K562 (cell line): ENCODE data around the gene RACK1. TPM values are rescaled to one million over a fixed set of nuclear protein-coding genes. Genes with fewer than 3 reads are reported as not detected.

Experiments used
- GATA2 ChIP-seq: sonication (generic); formaldehyde crosslinking; IDR thresholded peaks from 2 replicates; pipeline ENCODE4 v1.4.0; 2020; ENCODE audit warnings: mild to moderate bottlenecking, missing genetic modification reagents
- KLF1 ChIP-seq: fragments of 450-650 bp; IDR thresholded peaks from 2 replicates; pipeline ENCODE4 v1.6.1; 2016; ENCODE audit warnings: missing genetic modification characterization, missing compliant biosample characterization
- NCOA1 ChIP-seq: fragments of 450-650 bp; IDR thresholded peaks from 2 replicates; pipeline ENCODE4 v1.6.1; 2016; ENCODE audit warnings: low read depth
- NR4A1 ChIP-seq, 2 experiments: fragments of 250-450 bp in 1 of 2; fragments of 450-650 bp in 1 of 2; sonication (Bioruptor Pico) in 1 of 2; IDR thresholded peaks; 2 replicates each; pipeline versions ENCODE4 v1.4.0 to v1.6.1; 2016 to 2020; ENCODE audit warnings: mild to moderate bottlenecking in 2 of 2, missing compliant biosample characterization in 1 of 2, missing genetic modification characterization in 1 of 2, moderate library complexity in 1 of 2
- RBM25 ChIP-seq: fragments of 200-400 bp; formaldehyde crosslinking; IDR thresholded peaks from 2 replicates; pipeline ENCODE4 v1.6.1; 2018; ENCODE audit warnings: low read length, low read depth, moderate library complexity; ENCODE audit not compliant: severe bottlenecking
- TBL1XR1 ChIP-seq, 2 experiments: IDR thresholded peaks; 2 replicates each; pipeline ENCODE4 v1.6.1; 2012; ENCODE audit warnings: improper control_type of control experiment in 2 of 2, low read length in 2 of 2, mild to moderate bottlenecking in 1 of 2
- ZNF655 ChIP-seq: fragments of 250-450 bp; sonication (Bioruptor Pico); IDR thresholded peaks from 2 replicates; pipeline ENCODE4 v1.5.0; 2021
- polyA plus RNA-seq, 8 experiments: library from polyadenylated mRNA; depleted of rRNA in 4 of 8; stranded (reverse) in 5 of 8; unstranded in 3 of 8; fragments of >200 nt; fragmentation: Nextera tagmentation in 2 of 8; fragmentation: Illumina TruSeq in 1 of 8; extraction: Ambion mirVana in 2 of 8; extraction: Trizol in 1 of 8; gene quantifications; 2 replicates each; pipeline versions ENCODE4 v1.2.1 to v1.2.3, GENCODE V29; 2011 to 2014; ENCODE audit warnings: inconsistent platforms in 1 of 8, missing spikeins in 1 of 8
- total RNA-seq, 7 experiments: library from RNA; depleted of rRNA in 6 of 7; stranded (reverse); fragments of >200 nt in 6 of 7; fragmentation: Illumina TruSeq in 2 of 7; extraction: Trizol in 2 of 7; gene quantifications; 2 replicates each; pipeline versions ENCODE4 v1.2.1 to v1.2.3, GENCODE V29; 2011 to 2021; ENCODE audit warnings: low replicate concordance in 1 of 7
- TF ChIP-seq, protein P1 (sequence below): fragments of 450-650 bp; IDR thresholded peaks from 2 replicates; pipeline ENCODE4 v1.6.1; 2016; ENCODE audit warnings: mild to moderate bottlenecking, moderate library complexity
- TF ChIP-seq, protein P2 (sequence below): fragments of 200-400 bp; formaldehyde crosslinking; IDR thresholded peaks from 2 replicates; pipeline ENCODE4 v1.6.1; 2017; ENCODE audit warnings: mild to moderate bottlenecking, low read depth, low read length, moderate library complexity
- TF ChIP-seq, protein P3 (sequence below): fragments of 450-650 bp; formaldehyde crosslinking; IDR thresholded peaks from 2 replicates; pipeline ENCODE4 v1.4.0; 2022; ENCODE audit warnings: missing genetic modification characterization

Gene RACK1
- total and polyA plus RNA-seq, 9 of the 15 experiments (the other 6 are each of a cell fraction or from before 2014, with no cell fraction given) = 2,303 to 5,311 (median 3,833) TPM

DNA sequence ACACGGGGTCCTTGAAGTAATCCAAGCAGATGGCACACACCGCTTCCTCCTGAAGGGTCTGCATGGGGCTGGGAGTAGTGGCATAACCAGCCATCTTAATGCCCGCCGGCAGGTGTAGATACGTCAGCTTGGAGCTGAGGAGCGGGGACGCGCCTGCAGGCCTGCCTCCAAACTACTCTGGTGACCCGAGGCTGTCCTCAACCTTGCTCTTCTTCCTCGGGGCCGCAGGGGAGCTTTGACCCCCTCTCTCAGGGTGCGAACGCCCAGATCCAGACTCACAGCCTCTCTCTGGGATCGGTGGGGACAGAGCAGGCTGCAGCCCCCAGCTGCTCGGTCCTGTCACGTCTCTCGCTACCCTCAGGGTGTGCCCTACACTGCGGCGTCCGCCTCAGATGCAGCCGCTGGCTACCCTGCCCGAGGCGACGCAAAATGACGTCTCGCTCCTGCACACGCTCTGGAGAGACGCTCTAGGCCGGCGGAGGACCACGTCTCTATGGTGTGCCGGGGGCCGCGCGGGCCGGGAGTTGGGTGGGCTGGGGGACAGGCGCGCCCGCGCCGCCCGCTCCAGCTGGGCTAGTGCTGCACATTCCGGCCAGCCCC lies 17.1 kb upstream of the RACK1 start, which contains the start of gene TRIM52 (continued):
- TF ChIP-seq, protein P1, sequence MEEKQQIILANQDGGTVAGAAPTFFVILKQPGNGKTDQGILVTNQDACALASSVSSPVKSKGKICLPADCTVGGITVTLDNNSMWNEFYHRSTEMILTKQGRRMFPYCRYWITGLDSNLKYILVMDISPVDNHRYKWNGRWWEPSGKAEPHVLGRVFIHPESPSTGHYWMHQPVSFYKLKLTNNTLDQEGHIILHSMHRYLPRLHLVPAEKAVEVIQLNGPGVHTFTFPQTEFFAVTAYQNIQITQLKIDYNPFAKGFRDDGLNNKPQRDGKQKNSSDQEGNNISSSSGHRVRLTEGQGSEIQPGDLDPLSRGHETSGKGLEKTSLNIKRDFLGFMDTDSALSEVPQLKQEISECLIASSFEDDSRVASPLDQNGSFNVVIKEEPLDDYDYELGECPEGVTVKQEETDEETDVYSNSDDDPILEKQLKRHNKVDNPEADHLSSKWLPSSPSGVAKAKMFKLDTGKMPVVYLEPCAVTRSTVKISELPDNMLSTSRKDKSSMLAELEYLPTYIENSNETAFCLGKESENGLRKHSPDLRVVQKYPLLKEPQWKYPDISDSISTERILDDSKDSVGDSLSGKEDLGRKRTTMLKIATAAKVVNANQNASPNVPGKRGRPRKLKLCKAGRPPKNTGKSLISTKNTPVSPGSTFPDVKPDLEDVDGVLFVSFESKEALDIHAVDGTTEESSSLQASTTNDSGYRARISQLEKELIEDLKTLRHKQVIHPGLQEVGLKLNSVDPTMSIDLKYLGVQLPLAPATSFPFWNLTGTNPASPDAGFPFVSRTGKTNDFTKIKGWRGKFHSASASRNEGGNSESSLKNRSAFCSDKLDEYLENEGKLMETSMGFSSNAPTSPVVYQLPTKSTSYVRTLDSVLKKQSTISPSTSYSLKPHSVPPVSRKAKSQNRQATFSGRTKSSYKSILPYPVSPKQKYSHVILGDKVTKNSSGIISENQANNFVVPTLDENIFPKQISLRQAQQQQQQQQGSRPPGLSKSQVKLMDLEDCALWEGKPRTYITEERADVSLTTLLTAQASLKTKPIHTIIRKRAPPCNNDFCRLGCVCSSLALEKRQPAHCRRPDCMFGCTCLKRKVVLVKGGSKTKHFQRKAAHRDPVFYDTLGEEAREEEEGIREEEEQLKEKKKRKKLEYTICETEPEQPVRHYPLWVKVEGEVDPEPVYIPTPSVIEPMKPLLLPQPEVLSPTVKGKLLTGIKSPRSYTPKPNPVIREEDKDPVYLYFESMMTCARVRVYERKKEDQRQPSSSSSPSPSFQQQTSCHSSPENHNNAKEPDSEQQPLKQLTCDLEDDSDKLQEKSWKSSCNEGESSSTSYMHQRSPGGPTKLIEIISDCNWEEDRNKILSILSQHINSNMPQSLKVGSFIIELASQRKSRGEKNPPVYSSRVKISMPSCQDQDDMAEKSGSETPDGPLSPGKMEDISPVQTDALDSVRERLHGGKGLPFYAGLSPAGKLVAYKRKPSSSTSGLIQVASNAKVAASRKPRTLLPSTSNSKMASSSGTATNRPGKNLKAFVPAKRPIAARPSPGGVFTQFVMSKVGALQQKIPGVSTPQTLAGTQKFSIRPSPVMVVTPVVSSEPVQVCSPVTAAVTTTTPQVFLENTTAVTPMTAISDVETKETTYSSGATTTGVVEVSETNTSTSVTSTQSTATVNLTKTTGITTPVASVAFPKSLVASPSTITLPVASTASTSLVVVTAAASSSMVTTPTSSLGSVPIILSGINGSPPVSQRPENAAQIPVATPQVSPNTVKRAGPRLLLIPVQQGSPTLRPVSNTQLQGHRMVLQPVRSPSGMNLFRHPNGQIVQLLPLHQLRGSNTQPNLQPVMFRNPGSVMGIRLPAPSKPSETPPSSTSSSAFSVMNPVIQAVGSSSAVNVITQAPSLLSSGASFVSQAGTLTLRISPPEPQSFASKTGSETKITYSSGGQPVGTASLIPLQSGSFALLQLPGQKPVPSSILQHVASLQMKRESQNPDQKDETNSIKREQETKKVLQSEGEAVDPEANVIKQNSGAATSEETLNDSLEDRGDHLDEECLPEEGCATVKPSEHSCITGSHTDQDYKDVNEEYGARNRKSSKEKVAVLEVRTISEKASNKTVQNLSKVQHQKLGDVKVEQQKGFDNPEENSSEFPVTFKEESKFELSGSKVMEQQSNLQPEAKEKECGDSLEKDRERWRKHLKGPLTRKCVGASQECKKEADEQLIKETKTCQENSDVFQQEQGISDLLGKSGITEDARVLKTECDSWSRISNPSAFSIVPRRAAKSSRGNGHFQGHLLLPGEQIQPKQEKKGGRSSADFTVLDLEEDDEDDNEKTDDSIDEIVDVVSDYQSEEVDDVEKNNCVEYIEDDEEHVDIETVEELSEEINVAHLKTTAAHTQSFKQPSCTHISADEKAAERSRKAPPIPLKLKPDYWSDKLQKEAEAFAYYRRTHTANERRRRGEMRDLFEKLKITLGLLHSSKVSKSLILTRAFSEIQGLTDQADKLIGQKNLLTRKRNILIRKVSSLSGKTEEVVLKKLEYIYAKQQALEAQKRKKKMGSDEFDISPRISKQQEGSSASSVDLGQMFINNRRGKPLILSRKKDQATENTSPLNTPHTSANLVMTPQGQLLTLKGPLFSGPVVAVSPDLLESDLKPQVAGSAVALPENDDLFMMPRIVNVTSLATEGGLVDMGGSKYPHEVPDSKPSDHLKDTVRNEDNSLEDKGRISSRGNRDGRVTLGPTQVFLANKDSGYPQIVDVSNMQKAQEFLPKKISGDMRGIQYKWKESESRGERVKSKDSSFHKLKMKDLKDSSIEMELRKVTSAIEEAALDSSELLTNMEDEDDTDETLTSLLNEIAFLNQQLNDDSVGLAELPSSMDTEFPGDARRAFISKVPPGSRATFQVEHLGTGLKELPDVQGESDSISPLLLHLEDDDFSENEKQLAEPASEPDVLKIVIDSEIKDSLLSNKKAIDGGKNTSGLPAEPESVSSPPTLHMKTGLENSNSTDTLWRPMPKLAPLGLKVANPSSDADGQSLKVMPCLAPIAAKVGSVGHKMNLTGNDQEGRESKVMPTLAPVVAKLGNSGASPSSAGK = no peak
- TF ChIP-seq NR4A1 (CRISPR knock-in tag; IDR thresholded peaks at IDR 0.05) (no peak), NR4A1 (tag; IDR thresholded peaks at IDR 0.05) (no peak), NCOA1 (no peak), TBL1XR1 (IDR thresholded peaks at IDR 0.05; ENCODE audit: low read length in 2 of 2) (peak in 1 of 2 experiments; percentile 84; a peak in 2 of 4 replicates), GATA2 (CRISPR knock-in tag) (no peak), RBM25 (no peak), KLF1 (tag) (0 out of 2 replicates have a peak, but pooled peaks have one; percentile 34), ZNF655 (CRISPR knock-in tag) (no peak)
- TF ChIP-seq, protein P2, sequence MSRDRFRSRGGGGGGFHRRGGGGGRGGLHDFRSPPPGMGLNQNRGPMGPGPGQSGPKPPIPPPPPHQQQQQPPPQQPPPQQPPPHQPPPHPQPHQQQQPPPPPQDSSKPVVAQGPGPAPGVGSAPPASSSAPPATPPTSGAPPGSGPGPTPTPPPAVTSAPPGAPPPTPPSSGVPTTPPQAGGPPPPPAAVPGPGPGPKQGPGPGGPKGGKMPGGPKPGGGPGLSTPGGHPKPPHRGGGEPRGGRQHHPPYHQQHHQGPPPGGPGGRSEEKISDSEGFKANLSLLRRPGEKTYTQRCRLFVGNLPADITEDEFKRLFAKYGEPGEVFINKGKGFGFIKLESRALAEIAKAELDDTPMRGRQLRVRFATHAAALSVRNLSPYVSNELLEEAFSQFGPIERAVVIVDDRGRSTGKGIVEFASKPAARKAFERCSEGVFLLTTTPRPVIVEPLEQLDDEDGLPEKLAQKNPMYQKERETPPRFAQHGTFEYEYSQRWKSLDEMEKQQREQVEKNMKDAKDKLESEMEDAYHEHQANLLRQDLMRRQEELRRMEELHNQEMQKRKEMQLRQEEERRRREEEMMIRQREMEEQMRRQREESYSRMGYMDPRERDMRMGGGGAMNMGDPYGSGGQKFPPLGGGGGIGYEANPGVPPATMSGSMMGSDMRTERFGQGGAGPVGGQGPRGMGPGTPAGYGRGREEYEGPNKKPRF = no peak
- TF ChIP-seq, protein P3, sequence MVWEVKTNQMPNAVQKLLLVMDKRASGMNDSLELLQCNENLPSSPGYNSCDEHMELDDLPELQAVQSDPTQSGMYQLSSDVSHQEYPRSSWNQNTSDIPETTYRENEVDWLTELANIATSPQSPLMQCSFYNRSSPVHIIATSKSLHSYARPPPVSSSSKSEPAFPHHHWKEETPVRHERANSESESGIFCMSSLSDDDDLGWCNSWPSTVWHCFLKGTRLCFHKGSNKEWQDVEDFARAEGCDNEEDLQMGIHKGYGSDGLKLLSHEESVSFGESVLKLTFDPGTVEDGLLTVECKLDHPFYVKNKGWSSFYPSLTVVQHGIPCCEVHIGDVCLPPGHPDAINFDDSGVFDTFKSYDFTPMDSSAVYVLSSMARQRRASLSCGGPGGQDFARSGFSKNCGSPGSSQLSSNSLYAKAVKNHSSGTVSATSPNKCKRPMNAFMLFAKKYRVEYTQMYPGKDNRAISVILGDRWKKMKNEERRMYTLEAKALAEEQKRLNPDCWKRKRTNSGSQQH (CRISPR knock-in tag) = no peak
